ENCODE measurements around the gene KIAA1143. TPM values are rescaled to one million over a fixed set of nuclear protein-coding genes. Genes with fewer than 3 reads are reported as not detected.

KIAA1143 gene
- total and polyA plus RNA-seq, 2 donors (not counting 3 experiments of a cell fraction or from before 2014, with no cell fraction given) = 6.1 to 25.2 TPM

DNA sequence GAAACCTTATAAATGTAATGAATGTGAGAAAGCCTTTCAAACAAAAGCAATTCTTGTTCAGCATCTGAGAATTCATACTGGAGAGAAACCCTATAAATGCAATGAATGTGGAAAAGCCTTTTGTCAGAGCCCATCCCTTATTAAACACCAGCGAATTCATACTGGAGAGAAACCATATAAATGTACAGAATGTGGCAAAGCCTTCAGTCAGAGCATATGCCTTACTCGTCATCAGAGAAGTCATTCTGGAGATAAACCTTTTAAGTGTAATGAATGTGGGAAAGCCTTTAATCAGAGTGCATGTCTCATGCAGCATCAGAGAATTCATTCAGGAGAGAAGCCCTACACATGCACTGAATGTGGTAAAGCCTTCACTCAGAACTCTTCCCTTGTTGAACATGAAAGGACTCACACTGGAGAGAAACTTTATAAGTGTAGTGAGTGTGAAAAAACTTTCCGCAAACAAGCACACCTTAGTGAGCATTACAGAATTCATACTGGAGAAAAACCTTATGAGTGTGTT lies 26.7 kb downstream of the KIAA1143 start:
- BruUV-seq (replicated peaks) = no TSS peak
- CTCF ChIA-PET = no interaction called here
- POLR2A ChIA-PET = no interaction called here
- no peaks in the 10 kb centered on the region for H4K20me1 ChIP-seq (replicated peaks; ENCODE audit: control insufficient read depth, extremely low read depth, insufficient read depth, low read length)
- H3K27ac ChIP-seq (ENCODE audit: insufficient read depth, low read depth, low read length) = no peak overlapping the region
- H3K4me2 ChIP-seq (ENCODE audit: insufficient read depth, low read length) = no peak overlapping the region
- peaks cover 0 to 2% of the 10 kb centered on the region in 2 experiments for H3K36me3 ChIP-seq (ENCODE audit: control insufficient read depth in 2 of 2, extremely low read depth in 1 of 2, insufficient read depth in 2 of 2, low read length in 2 of 2)
- no peaks in the 10 kb centered on the region for H3K4me1 ChIP-seq (ENCODE audit: control insufficient read depth, extremely low read depth, insufficient read depth, low read length)
- no peak overlapping the region for H3K4me3 ChIP-seq (replicated peaks in 1 of 3; ENCODE audit: insufficient read depth in 1 of 3, low read depth in 1 of 3, low read length in 3 of 3)
- no peaks in the 10 kb centered on the region for H3K79me2 ChIP-seq (ENCODE audit: control insufficient read depth, insufficient read depth, low read length)
- no peak overlapping the region for H2AFZ ChIP-seq (ENCODE audit: low read depth, low read length)
- H3K9me1 ChIP-seq (replicated peaks; ENCODE audit: control insufficient read depth, extremely low read depth, insufficient read depth, low read length) = no peaks in the 10 kb centered on the region
- no peaks in the 10 kb centered on the region for H3K27me3 ChIP-seq (ENCODE audit: control insufficient read depth in 2 of 2, insufficient read depth in 2 of 2, low read length in 2 of 2)
- DNase-seq (ENCODE audit: low read depth, low spot score) = no peak
- FAIRE-seq = no peak
- H3K9me3 ChIP-seq (replicated peaks; ENCODE audit: control insufficient read depth, insufficient read depth, low read length) = peaks cover 5% of the 10 kb centered on the region
- no peak for TF ChIP-seq JUN (IDR thresholded peaks at IDR 0.05; ENCODE audit: borderline replicate concordance, insufficient read depth, insufficient read length, low read depth)
- intact Hi-C loops (cut with micrococcal nuclease) (no loop called here), dilution Hi-C loops (cut with MboI; ENCODE audit: extremely low pct_ligation_motif_present, low sequenced_read_pairs) (no loop called here)
- no peak overlapping the region for H3K9ac ChIP-seq (replicated peaks; ENCODE audit: extremely low read depth, insufficient read depth, low read length)

DNA sequence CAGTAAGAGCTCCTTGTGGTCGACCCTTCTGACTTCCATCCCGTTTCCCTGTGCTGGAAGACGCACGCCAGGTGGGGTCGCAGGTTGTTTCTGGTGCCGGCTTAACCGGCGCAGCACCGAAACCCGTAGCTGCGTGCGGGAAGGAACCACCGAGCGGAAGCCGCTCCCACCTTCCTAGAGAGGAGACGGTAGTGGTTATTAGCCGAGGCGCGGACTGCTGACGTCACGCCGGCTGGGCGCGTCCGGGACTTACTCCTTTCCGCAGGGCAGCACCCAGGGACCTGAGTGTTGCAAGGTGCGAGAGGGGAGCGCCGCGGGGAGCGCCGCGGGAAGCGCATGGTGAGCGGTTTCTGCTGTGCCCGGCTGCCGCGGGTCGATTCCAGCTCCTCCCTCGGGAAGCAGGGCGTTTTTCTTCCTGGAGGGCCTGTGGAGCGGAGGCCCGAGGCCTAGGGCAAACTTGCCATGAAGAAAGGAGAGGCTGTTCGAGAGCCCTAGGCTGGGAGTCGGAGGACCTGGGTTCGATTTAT lies 32.0 kb downstream of the KIAA1143 start, which contains the start of gene ZNF501:
TSS of gene ZNF501 (plus strand) at position 252 of the 527 bp plus-strand sequence. CDS start 4,787 bp downstream, outside the sequence.
- peak within 1 kb of the TSS; percentile 76 for H3K4me2 ChIP-seq (ENCODE audit: insufficient read depth, low read length)
- intact Hi-C loops (cut with micrococcal nuclease) = loop anchor here (1.0 to 5.0 kb wide), 4 partner anchors 17 to 104 kb away; partner anchors contain the start of genes KIAA1143, KIF15, ZNF197 and ZNF35
- H3K9me3 ChIP-seq (replicated peaks; ENCODE audit: control insufficient read depth, insufficient read depth, low read length) = peaks cover 5% of the 10 kb centered on the region
- H3K27ac ChIP-seq (ENCODE audit: insufficient read depth, low read depth, low read length) = peak within 1 kb of the TSS; percentile 27
- no peaks in the 10 kb centered on the region for H3K9me1 ChIP-seq (replicated peaks; ENCODE audit: control insufficient read depth, extremely low read depth, insufficient read depth, low read length)
- H3K9ac ChIP-seq (replicated peaks; ENCODE audit: extremely low read depth, insufficient read depth, low read length) = peak within 1 kb of the TSS; percentile 53
- peak; percentile 88 for FAIRE-seq
- POLR2A ChIA-PET = interaction anchor here (1.4 kb wide), 1 partner anchor 18 kb away, joined by 11 read pairs; the partner anchor contains the start of gene ZNF502
- peaks cover 0 to 2% of the 10 kb centered on the region in 2 experiments for H3K36me3 ChIP-seq (ENCODE audit: control insufficient read depth in 2 of 2, extremely low read depth in 1 of 2, insufficient read depth in 2 of 2, low read length in 2 of 2)
- dilution Hi-C loops (cut with MboI; ENCODE audit: extremely low pct_ligation_motif_present, low sequenced_read_pairs) = no loop called here
- BruUV-seq (replicated peaks) = no TSS peak
- H2AFZ ChIP-seq (ENCODE audit: low read depth, low read length) = peak within 1 kb of the TSS; percentile 100
- no peaks in the 10 kb centered on the region for H3K27me3 ChIP-seq (ENCODE audit: control insufficient read depth in 2 of 2, insufficient read depth in 2 of 2, low read length in 2 of 2)
- peak; percentile 83 for DNase-seq (ENCODE audit: low read depth, low spot score)
- no peaks in the 10 kb centered on the region for H4K20me1 ChIP-seq (replicated peaks; ENCODE audit: control insufficient read depth, extremely low read depth, insufficient read depth, low read length)
- H3K79me2 ChIP-seq (ENCODE audit: control insufficient read depth, insufficient read depth, low read length) = no peaks in the 10 kb centered on the region
- H3K4me3 ChIP-seq (replicated peaks in 1 of 3; ENCODE audit: insufficient read depth in 1 of 3, low read depth in 1 of 3, low read length in 3 of 3) = peak within 1 kb of the TSS; percentile 67 to 82 (median 72)
- no peaks in the 10 kb centered on the region for H3K4me1 ChIP-seq (ENCODE audit: control insufficient read depth, extremely low read depth, insufficient read depth, low read length)
- TF ChIP-seq JUN (IDR thresholded peaks at IDR 0.05; ENCODE audit: borderline replicate concordance, insufficient read depth, insufficient read length, low read depth) (no peak), POLR2A (IDR thresholded peaks at IDR 0.05; ENCODE audit: low read depth, low read length) (peak; percentile 36), POLR2AphosphoS5 (IDR thresholded peaks at IDR 0.05; ENCODE audit: insufficient read depth, low read depth, low read length) (peak; percentile 69), MYC (IDR thresholded peaks at IDR 0.05; ENCODE audit: low read depth, low read length) (no peak), EZH2 (IDR thresholded peaks at IDR 0.05; ENCODE audit: borderline replicate concordance, low read depth, low read length, severe bottlenecking) (no peak), GATA2 (IDR thresholded peaks at IDR 0.05; ENCODE audit: insufficient read depth, insufficient read length, low read depth, low read length) (no peak), FOS (IDR thresholded peaks at IDR 0.05; ENCODE audit: borderline replicate concordance, insufficient read depth, low read length) (no peak)
- TF ChIP-seq, protein P1, sequence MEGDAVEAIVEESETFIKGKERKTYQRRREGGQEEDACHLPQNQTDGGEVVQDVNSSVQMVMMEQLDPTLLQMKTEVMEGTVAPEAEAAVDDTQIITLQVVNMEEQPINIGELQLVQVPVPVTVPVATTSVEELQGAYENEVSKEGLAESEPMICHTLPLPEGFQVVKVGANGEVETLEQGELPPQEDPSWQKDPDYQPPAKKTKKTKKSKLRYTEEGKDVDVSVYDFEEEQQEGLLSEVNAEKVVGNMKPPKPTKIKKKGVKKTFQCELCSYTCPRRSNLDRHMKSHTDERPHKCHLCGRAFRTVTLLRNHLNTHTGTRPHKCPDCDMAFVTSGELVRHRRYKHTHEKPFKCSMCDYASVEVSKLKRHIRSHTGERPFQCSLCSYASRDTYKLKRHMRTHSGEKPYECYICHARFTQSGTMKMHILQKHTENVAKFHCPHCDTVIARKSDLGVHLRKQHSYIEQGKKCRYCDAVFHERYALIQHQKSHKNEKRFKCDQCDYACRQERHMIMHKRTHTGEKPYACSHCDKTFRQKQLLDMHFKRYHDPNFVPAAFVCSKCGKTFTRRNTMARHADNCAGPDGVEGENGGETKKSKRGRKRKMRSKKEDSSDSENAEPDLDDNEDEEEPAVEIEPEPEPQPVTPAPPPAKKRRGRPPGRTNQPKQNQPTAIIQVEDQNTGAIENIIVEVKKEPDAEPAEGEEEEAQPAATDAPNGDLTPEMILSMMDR (IDR thresholded peaks at IDR 0.05; ENCODE audit: extremely low read depth in 1 of 2, insufficient read depth in 1 of 2, low read depth in 1 of 2, low read length in 2 of 2) = no peak
- TF ChIP-seq, protein P2, sequence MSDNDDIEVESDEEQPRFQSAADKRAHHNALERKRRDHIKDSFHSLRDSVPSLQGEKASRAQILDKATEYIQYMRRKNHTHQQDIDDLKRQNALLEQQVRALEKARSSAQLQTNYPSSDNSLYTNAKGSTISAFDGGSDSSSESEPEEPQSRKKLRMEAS (IDR thresholded peaks at IDR 0.05; ENCODE audit: insufficient read depth, insufficient read length) = no peak
- CTCF ChIA-PET = interaction anchor here (1.1 to 1.5 kb wide), 3 partner anchors 16 to 197 kb away, joined by 3 to 29 read pairs (median 6); partner anchors contain the start of genes KIAA1143, KIF15 and ZNF502
